HG03442 (cell line): ENCODE data around the gene SMG6.
A peak's percentile ranks its signal among the peaks of the same experiment; 100 is the strongest.

Source experiments
- ATAC-seq: cut with Tn5 transposase; IDR thresholded peaks from one replicate; pipeline ENCODE4 v1.9.1; 2021; ENCODE audit warnings: mild to moderate bottlenecking, moderate library complexity; ENCODE audit not compliant: unreplicated experiment

SMG6 gene

DNA sequence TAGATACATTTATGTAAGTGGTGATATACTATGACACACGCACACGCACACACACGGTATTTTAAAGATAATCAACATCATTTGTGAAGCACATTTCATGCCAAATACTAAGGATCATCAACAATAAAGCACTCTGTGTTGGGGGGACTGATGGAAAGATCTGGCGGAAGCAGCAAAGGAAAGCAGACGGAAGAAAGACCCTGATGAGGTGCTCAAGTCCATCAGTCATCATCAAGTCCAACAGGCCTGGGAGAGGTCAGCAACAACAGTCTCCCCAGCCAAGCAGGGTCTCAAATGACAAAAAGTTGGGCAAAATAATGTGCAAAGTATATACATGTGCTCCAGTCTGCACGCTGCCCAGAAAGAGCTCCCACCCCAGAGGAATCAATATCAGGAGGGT lies 193.1 kb downstream of the SMG6 start:
- ATAC-seq = no peak

DNA sequence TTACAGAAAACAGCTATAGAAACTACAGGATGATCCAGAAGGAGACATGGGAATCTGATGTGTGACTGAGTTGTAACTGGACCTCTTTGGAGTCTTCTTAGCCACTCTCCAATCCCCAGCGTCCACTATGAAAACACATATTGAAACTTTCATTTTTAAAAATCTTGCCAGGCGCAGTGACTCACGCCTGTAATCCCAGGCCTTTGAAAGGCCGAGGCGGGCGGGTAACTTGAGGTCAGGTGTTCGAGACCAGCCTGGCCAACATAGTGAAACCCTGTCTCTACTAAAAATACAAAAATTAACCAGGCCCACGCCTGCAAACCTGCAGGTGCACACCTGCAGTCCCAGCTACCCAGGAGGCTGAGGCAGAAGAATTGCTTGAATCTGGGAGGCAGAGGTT lies 195.4 kb downstream of the SMG6 start:
- ATAC-seq = no peak

DNA sequence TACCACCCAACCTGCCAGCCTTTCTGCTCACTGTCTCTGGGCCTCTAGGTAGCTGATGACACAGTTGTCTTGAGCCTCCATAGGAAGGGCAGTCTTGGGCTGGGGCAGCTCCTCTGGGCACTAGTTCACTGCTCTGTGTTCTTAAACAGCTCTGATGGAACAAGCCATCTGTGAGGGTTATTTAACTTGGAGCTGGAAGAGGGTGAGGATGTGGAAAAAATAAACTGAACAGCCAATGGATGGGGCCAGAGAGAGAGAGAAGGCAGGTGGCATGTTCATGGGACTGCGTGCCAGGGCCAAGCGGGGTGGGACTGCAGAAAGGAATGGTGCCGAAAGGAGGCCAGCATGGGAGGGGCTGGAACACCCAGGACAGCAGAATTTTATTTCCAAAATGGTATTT lies 196.1 kb downstream of the SMG6 start:
- no peak for ATAC-seq

DNA sequence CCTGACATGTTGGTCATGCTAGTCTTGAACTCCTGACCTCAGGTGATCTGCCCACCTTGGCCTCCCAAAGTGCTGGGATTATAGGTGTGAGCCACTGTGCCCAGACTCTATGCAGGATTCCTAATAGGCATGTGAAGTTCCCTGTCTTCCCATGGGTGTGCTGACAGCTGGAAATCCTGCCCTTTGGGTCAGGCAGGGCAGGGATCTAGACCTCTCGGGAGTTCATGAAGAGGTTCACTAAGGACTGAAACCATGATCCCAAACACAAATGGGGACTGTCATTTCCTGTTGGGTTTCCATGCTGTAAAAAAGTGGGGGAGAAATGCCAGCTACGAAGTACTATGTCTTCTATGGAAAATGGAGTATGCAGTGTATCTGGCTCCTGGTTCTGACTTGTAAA lies 196.5 kb downstream of the SMG6 start:
- ATAC-seq = no peak

DNA sequence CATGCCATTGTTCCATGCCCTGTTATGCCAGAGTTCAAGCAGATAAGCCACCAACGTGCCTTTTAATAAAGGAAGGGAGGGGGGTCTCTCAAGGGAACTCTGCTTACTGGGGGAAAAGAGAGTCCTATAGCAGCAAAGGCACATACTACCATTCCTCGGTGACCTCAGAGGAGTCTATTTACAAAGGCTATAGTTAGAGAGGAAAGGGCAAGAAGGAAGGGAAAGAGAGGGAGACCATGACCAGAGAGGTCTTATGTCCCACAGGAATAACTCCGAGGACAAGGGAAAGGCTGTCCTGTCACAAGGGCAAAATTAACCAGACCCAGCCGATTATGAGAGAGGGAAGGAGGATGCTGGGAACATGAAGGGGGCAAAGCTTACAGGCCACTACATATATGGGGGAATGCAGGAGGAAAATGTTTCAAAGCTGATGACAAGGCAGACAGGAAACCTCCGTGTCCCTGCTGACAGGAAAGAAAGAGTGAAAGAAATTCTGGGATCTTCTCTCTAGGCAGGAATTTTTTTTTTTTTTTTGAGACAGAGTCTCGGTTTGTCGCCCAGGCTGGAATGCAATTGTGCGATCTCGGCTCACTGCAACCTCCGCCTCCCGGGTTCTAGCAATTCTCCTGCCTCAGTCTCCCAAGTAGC lies 197.2 kb downstream of the SMG6 start:
- no peak for ATAC-seq

DNA sequence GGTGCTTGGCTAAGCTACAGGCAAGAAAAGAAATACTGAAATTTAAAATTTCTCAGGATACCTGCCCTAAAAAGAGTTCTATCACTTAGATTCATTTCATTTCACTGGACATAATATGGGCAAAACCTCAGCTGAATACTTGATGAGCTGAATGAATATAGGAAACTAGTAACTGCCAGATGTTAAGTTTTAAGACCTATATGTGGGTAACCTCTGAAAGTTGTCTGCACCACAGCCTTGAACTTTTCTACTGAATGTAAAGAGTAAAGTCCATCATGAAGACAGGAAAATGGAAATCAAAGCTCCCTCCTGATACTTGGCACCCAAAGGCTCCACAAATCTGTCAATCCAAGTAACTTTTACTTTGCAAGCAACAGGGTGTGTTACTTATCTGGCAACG lies 197.9 kb downstream of the SMG6 start:
- ATAC-seq = no peak

DNA sequence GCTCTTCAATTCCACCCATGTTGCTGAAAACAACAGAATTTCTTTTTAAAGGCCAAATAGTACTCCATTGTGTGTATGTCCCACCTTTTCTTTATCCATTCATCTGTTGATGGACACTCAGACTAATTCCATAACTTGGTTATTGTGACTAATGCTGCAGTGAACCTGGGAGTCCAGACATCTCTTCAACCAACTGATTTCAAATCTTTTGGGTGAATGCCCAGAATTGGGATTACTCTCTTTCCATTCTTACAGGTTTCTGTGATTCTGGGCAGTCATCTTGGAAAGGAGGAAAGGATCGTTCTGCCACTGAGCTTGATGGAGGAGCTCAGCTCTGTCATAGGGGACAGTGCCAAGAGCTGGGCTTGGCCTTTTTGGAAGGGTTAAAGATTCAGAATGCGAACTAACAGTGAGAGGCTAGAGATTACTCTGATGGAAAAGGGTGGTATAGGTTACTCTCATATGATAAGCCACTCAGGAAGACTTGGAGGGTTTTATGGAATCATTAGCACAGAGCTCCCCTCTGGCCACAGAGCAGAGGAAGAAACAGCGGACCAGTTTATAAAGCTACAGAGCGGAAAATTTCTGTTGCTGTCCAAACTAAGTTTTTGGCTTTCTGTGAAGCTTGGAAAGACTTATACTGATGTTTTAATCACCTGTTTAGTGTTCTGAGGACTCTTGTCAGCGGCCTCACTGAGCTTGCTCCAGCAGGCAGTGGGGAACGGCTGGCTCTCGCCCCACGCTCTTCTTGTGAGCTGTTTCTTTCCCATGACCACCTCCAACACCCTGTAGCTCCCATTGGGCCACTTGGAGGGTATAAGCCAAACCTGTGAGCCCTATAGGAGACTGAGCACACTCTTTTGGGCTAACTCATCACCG lies 200.4 kb downstream of the SMG6 start:
- no peak for ATAC-seq

DNA sequence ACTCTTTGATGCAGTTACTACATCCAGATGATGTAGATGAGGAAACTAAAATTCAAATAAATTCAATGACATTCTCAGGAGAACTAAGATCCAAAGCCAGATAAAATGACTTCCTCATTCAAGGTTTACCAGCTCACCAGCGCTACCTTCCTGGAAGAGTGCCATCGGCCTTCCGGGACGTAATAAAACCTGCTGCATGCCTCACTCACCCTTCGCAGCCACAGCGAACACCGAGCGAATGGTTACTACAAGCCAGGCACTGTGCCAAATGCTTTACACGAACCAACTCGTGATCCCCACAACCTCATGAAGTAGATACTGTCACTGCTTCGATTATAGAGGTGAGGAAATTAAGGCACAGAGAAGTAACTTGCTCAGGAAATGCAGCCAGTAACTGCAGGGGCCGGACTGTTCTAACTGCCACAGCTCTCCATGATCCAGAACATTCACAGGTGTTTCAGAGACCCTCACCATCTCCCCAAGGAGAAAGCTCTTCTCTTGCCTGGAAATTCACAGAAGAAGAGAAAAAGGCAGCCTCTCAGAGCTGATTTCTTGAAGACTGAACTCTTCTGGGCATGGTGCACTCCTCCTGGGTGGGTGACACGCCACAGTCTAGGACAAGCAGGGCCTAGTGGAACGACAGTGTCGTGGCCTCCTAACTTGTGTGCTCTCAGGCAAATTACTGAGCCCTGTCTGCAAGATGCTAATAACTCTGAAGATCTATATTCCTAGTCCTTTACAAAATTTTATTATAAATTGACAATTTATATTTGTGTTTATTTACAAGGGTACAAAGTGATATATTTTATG lies 201.9 kb downstream of the SMG6 start:
- no peak for ATAC-seq

DNA sequence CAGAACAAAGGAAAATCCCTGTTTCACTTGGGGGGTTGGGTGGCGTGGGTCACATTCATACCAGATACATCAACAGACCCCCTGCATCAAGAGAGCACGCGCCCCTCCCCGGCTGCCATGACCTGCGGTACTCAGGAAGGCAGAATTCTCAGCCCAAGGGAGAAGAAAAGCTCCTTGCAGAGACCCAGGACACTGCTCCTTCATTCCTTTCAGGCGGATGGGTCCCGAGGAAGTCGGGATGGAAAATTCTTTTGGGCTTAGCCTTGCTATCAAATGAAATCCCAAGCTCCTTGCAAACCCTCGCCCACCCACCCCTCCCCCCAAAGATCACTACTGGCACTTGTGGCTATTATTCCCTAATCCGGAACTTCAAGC lies 208.1 kb downstream of the SMG6 start:
- no peak for ATAC-seq

DNA sequence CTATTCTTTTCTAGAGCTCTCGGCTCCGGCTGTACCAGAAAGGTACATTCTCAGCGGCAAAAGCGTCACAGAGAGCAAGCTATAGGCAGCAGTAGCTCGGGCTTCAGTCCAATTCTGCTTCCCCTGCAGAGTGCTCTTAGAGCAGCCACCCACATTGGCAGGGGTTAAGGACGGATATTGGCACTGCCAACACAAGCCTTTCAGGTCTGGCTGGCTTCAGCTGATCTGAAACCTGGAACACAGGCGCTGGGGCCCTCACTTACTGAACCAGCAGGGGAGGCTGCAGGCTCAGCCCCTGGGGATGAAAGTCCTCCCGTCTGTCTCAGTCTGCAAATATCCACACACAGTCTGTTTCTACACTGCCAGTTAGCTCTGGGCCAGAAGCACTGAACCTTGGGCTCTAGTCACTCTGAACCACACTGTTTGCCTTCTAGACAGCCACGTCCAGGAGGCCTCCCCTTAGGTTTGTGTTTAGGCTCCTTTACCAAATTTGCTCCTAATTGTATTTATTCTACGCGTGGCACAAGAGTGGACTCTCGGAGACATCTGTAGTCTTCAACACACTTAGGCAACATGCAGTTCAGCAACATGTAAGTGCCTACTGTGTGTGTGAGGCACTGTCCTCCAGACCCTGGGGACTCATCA lies 208.6 kb downstream of the SMG6 start:
- ATAC-seq = no peak

DNA sequence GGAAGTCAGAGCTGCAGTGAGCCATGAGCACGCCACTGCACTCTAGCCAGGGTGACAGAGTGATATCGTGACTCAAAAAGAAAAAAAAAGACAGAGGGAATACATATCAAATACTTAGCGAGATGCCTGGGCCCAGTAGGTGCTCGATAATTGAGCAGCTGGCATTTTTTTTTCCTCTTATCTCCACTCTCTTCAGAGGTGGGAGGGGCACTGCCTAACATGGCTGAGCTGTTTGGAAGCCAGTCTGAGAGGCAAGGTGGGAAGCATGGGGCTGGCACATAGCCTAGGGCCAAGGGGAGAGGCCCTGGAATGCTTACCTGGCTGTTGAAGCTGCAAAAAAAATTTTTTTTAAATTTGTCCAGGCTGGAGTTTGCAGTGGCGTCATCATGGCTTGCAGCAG lies 210.2 kb downstream of the SMG6 start:
- no peak for ATAC-seq

DNA sequence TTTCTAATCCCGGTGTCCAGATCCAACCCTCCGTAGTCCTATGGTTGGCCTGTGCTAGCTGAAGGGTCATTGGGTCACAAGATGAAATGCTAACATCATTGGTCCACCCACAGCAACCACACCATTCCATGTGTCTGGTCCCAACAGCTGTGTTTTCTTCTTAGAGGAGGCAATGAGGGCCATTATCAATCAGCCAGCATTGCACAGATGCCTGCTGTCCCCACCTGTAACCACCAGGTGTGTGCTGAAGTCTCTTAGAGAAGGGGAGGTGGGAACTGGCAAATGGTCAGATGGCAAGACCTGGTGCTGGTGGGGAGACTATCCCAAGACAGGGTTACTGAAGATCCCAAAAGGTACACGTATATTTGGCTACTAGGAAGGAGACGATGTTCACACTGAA lies 211.3 kb downstream of the SMG6 start:
- ATAC-seq = no peak

DNA sequence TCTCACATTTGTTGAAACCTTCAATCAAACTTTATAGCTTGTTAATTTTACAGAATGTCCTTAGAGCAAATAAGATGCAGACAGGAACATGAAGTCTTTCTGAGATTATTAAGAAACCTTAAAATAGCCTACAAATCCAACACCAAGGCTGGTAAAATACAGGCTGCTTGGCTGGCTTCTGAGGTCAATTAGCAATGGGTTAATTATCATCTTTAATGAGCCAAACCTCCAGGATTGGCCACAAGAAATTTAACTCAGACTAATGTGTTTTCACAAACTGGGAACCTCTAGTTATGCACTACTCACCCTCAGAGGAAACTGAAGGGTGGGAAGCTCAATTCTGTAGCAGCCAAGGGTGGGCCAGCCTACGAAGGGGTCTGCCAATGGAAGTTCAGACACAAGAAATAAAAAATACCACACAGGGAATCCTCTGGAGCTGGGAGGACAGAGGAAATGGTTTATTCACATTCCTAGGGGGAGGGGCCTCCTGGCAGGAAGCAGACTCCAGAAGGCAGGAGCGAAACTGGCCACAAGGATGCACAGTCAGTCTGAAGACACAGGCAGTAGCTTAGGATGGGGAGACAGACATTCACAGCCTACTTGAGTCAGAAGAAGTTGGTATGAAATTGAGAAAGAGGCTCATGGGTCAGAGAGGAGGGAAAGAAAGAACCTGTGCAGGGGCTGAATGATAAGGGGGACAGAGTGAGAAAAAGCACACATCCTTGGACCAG lies 212.6 kb downstream of the SMG6 start:
- no peak for ATAC-seq

DNA sequence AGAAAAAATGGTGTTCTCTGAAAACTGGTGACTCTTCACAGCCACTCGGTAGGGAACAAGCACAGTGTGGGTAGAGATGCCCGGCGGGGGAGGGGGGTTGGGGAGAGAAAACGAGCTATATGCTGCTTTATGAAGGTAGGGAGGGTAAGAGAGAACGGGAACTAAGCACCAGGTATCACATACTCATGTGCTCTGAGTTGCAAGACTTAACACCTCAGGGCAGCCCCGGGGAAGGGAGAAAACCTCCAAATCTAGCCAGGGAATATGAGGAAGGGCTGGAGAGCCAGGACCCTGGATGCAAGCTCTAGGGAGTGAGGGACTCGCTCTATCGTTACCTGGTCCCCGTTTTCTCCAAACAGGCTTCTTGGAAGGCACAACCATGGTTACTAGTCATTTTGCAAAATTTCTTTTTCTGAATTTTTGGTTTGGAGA lies 213.4 kb downstream of the SMG6 start:
- no peak for ATAC-seq

DNA sequence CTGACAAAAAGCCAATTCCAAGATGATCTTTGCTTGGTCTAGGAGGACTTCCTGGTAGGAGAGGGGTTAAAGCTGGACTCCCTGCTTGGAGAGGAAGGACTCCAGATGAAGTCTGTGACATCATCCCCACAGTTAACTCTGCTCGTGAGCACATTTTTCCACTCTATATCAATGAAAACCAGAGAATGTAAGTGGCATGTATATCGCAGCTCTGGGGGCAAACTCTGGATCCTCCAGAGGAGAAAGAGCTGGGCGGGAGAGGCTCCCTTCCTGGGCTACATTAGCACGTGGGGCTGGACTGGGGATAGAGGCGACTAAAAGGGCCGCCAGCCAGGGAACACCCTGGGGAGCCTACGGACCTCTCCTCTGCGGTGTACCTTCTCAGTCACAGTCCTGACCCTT lies 214.6 kb downstream of the SMG6 start:
- peak; percentile 21 for ATAC-seq

DNA sequence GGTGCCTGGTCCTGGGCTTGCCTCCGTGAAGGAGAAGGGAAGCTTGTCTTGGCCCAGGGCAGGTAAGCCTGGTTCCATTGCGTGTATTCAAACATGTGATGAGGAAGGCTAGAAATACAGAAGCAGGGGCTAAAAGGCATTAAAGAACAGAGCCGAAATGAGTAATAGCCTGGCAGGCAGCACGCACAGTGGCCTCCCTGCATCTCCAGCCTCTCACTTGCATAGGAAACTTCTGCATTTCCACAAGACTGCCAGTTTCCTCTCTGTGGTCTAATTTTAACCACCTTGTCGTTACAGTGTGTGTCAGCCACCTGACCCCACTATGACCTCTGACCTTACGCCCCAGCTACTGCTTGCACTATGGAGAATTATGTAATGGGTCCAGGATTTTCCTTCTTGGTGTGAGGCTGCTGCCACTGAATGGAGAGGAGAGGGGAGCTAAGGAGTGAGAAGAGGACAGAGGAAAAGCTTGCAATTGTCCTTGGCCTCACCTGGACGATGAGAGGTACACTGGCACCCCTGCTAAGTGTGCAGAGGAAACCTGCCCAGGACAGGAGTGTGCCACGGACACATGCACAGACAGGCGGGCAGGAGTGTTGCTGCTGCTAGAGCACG lies 215.9 kb downstream of the SMG6 start:
- peak; percentile 40 for ATAC-seq

DNA sequence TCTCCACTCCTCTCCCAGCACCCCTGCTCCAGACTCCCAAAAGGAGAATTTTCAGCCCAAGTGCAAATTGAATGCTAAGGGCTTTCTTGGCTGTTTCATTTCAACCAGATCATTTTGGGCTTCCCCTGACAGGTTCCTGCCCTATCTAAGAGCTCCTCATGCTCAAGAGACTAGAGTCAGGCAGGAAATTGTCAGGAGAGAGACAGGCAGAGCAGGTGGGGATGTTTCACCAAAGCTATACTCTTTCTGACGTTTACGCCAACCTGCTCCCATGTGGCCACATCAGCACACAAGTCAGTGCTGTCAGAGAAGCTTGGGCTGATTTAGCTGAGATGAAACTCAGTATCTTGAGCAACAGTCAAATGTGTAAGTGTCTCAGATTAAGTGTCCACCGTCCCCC lies 217.3 kb downstream of the SMG6 start:
- no peak for ATAC-seq

DNA sequence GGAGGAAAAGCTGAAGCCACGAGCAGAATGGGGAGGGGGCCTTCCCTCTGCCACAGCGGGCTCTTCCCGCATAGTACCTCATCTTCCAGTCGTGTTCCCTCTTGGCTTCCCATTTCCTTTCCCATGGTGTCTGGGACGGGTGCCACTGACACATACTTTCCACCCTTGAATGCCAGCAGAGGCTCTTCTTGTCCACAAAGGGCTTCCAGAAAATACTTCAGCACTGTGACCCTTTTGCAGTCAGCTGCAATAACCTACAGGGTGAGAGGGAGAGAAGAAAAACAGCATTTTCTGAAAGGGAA lies 218.0 kb downstream of the SMG6 start:
- ATAC-seq = no peak

DNA sequence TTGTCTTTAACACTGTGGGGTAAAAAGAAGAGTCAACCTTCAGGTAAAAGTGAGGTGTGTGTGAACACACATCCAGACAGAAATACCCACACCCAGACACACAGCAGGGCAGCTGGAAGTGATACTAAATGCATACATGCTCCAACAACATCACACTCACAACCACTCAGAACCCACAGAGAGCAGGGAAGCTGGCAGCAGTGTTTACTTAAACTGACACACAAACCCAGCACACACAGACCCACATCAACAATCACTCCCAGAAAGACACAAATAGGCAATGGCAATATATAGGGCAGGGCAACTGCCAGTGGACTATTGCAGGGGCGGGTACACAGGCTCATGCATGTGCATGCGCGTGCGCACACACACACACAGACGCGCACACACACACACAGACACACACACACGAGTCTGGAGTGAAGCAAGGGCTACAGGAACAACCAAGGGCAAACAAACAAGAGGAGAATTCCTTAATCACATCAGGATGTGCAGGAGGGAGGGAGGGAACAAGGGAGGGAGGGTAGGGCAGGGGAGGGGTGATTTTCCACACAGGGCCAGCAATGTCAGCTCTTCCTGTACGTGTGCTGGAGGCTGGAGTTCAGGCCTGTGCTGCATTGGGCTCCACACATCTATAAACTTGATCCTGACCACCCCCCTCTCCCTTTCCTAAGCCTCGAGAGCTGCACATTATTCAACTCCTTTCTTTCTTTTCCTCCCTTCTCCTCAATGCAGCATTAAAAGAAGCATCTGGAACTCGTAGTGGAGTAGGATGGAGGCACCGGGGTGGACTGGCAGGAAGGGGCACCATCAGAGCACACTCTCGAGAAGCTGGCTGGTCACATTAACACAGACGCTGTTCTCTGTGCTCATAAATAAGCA lies 218.6 kb downstream of the SMG6 start:
- ATAC-seq = no peak
